Activated effector memory CD4-positive, alpha-beta T cell treated with anti-CD3 and anti-CD28 coated beads, Interleukin-2, amount 50 U/mL, for 16 hours (primary cell): ENCODE data around the gene SPRYD7.
"Not testable (repeated sequence)": the region's sequence is repeated elsewhere in the genome, so short reads cannot be mapped to it uniquely, and the experiment has no call there.

Source experiments
- DNase-seq: peaks from one replicate; pipeline ENCODE4 v3.0.0-alpha.2; 2020

SPRYD7 gene

DNA sequence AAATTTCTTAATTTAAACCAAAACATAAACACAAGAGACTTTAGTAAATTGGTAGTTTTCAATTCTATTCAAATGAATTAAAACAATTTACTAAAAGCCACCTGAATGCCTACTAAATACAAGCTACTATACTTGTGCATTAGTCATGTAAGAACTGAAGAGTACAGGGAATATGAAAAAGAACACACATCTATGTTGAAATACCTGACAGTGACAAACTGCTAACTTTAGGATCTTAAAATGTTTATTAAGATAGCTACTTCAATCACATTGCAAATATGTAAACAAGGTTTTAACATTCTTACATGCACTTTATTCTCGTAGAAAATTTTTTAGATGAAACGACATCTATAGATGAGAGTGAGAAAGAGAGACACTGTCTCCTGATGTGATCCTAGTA, 4.1 kb downstream of the SPRYD7 start:
- DNase-seq, result no peak

DNA sequence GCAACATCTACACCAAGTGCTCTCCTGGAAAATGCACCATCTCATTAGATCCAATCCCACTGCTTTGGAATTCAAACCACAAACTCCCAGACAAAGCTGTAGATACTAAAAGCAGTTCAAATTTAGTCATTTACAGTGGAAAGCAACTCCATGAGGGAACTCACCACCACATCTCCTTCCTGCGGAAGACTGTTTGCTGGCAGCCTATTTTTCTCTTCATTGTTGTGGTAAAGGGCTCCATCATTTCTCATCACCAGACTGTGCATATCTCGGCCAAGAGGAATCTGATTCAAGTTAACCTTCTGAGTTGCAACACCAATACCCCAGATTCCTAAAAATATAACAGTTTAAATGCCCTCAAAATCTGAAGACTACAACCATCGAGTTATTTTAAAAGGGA, 8.4 kb downstream of the SPRYD7 start:
- no peak for DNase-seq

DNA sequence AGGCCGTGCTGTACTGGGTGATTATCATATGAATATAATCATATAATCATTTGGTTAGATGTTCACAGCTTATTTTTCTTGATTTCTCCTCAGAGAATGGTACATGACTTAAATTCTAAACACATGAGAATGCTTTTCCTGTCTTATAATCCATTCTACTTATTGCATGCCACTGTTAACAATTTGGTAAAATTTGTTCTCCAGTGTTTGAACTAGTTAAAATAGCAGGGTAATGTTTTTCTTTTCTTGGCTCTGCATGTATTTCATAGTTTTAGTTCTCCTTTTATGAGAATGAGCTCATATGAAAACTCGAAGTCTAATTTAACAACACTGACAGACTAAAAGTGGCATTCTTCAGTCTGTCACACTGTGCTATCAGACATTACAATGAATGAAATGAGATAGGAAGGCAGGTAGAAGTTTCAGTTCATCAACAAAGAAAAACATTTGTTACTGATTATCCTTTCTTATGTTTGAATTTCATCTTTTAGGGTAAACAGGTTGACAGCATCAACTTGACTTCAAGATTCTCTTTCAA, 10.2 kb downstream of the SPRYD7 start:
- DNase-seq, result no peak

DNA sequence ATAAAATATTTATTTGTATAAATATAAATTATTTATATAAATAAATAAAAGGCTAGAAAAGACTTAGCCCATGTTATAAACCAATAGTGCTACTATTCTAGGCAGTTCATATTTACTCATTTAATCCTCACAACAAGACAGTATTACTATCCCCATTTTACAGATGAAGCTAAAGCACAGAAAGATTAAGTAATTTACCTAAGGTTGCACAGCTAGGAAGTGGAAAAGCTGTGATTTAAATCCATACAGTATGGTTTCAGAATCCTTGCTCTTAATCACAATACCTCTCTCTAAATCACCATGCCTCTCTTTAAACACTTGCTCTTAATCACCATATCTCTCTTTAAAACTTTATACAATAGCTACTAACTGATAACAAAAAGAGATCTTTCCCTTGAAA, 13.8 kb downstream of the SPRYD7 start:
- no peak for DNase-seq

DNA sequence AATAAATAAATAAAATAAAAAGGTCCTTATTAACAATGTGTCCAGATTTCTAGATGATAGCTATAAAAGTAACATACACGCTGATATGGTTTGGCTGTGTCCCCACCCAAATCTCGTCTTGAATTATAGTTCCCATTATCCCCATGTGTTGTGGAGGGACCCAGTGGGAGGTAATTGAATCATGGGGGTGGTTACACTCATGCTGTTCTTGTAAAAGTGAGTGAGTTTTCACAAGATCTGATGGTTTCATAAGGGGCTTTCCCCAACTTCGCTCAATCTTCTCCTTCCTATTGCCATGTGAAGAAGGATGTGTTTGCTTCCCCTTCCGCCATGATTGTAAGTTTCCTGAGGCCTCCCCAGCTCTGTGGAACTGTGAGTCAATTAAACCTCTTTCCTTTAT, 15.2 kb downstream of the SPRYD7 start:
- DNase-seq, result not testable (repeated sequence)

DNA sequence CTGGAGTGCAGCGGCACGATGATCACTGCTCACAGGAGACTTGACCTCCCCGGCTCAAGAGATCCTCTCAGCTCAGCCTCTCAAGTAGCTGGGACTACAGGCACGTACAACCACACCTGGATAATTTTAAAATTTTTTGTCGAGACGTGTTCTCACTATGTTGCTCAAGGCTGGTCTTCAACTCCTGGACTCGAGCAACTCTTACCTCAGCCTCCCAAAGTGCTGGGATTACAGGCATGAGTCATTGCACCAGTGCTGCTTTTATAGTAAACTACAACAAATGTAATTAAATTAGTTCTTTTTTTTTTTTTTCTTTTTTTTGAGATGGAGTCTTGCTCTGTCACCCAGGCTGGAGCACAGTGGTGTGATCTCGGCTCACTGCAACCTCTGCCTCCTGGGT, 18.0 kb downstream of the SPRYD7 start:
- not testable (repeated sequence) for DNase-seq

DNA sequence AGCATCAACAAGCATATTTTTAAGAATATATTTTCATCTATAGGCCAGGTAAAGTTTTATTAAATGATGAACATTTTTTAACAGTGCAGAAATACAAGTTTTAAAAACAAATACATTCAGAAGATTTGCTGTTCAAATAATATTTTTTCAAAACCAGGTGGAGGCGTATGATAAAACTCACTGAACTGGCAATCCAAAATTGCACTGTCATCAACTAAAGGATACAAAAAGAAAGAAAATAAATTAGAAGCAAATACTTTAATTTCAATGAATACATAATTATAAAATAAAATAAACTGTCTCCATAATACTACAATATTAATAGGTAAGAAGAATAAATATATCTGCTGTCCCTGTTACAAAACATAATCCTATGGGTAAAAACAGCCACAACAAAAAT, 21.2 kb downstream of the SPRYD7 start:
- no peak for DNase-seq

DNA sequence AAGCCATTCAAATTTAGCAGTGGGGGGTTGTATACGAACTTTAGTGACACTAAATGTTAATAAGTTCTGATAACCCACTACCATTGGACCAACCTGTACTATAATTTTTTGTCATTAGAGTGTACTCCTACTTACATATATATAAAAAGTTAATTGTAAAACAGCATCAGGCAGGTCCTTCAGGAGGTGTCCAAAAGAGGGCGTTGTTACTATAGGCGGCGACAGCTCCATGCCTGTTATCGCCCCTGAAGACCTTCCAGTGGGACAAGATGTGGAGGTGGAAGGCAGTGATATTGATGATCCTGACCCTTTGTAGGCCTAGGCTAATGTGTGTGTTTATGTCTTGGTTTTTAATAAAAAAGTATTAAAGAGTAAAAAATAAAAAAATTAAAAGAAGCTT, 27.5 kb downstream of the SPRYD7 start:
- no peak for DNase-seq

DNA sequence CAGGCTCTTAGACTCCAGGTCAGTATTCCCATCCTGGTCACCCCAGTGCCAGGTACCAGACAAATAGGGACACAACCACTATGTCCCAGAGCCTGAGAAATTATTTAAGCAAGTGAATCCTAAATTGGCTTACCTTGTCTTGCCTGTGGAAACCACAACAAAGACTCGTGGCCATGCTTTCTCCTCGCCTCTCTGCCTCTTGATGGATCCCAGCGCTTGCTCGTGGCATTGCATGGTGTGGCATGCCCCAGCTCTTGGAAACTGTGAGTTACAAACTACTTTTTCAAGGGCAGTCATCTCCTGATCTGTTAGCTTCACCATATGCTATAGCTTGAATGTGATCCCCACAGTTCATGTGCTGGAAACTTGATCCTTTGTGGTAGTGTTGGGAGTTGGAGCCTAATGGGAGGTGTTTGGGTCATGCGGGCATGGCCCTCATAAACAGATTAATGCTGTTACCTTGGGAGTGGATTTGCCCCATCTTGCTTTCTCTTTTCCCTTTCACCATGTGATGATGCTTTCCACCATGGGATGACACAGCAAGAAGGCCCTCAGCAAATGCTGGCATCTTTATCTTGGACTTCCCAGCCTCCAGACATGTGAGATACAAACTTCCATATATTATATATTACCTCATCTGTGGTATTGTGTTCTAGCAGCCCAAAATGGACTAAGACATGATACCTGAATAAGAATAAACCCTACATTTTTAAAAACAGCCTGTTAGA, 31.2 kb downstream of the SPRYD7 start:
- no peak for DNase-seq

DNA sequence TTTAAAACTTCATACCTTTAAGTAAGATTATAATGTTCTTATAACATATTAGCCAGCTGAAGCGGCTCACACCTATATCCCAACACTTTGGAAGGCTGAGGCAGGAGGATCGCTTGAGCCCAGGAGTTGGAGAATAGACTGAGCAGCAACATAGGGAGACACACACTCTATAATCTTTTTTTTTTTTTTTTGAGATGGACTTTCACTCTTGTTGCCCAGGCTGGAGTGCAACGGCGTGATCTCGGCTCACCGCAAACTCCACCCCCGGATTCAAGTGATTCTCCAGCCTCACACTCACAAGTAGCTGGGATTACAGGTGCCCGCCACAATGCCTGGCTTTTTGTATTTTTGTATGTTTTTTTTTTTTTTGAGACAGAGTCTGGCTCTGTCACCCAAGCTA, 37.3 kb downstream of the SPRYD7 start:
- DNase-seq, result no peak

DNA sequence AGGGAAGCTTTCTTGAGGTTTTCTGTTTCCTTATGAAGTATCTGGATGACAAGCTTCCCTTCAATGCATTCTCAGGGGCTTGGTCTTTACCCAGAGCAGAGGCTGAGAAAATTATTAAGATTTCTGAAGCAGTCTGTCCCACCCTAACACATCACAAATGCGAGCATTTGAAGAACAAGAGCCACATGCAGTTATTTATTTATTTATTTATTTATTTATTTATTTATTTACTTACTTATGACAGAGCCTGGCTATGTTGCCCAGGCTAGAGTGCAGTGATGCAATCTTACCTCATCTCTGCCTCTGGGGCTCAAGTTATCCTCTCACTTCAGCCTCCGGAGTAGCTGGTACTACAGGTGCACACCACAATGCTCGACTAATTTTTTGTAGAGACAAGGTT, 38.4 kb downstream of the SPRYD7 start:
- DNase-seq, result no peak

DNA sequence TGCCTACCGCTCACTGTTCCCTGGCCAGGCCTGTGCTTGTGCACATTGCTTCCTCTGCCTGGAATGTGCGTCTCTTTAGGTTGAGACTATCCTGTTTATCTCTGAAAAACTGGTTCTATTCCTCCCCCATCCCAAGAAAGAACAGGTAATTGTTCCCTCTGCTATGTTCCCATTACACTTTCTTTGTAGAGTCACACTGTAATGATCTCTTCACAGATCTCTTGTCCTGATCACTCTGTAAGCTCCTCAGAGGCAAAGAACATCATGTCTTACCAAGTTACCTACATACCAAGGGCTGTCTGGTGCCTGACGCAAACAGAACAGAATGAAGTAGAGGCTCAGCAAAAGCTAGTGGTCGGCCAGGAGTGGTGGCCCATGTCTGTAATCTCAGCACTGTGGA, 40.3 kb downstream of the SPRYD7 start:
- DNase-seq, result no peak

DNA sequence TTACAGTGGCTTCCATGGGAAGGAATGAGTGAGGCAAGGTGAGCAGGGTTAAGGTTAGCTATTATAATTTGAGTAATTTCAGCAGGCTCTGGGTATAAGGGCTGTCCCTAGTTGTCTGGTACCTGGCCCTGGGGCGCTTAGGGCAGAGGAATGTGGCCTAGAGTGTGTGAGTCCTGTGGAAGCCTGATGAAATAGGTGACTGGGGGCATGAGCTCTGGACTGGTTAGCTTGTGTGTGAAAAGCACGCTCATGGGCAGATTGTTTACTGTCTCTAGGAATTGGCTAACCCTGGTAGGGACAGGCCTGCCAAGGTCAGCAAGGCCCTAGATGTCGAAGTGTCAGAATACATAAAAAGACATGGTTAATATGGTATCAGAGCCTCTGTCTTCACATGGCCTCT, 42.5 kb downstream of the SPRYD7 start:
- no peak for DNase-seq

DNA sequence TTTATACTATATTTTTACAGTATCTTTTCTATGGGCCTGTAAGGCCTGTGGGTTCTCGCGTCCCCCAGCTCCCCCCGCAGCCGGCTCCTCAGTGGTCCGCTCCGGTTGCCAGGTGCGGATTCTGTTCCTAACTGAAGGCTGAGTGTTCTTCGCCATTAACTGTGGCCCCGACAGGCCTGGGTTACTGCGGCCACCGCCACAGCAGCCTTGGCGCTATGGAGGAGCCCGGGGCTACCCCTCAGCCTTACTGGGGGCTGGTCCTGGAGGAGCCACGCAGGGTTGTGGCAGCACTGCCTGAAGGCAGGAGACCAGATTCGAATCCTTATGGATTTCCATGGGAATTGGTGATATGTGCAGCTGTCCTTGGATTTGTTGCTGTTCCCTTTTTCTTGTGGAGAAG, 45.8 kb downstream of the SPRYD7 start:
- no peak for DNase-seq

DNA sequence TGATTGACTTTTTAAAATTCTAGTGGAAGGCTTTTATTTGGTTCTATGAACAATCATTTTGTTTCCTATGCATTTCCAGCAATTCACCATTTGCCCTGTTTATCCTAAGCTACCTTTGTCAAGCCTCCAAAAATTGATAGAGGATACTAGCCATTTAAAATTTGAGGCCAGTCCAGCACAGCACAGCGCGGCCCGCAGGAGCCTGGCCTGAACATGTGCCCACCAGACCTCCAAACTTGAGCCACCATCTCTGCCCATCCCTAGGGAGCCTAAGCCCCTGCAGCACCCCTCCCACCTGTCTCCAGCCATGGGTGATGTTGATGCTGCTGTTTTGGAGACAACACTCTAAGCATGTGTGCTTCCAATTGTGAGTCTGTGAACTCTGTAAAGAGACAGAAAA, 57.5 kb downstream of the SPRYD7 start:
- no peak for DNase-seq

DNA sequence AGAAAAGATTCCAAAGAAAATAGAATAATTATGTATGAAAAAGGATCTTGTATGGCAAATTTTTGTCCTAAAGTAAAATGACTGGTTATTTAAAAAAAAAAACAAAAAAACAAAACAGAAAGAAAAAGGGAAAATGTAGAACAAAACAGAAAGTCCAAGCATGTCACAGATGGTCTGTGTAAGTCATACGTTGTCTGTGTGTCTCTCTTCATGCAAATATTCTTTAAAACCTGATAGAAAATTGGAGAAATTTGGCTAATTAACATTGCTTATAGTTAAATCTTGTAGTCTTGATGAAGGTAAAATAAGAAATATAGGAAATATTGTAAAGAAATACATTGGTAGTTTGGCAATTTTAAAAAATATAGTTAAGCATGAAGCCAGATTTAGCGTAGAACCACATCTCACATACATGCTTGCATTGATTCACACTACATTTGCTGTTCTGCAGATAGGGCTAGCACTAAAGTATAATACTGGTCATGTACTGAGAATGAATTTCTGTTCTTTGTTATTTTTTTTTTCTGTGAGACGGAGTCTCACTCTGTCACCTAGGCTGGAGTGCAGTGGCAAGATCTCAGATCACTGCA, 58.4 kb downstream of the SPRYD7 start:
- no peak for DNase-seq

DNA sequence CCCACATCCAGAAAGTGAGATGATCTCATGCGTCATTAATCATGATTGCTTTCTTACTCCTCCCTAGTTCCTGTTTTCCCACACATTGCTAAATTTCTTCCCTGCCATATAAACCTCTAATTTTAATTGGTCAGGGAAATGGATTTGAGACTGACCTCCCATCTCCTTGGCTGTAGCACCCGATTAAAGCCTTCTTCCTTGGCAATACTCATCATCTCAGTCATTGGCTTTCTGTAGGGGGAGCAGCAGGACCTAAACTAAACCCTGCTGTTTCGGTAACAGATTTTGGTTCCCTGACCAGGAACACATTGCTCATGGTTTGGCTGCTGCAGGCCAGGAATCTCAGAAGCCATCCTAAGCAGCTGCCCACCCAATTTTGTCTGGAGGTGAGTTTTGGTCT, 61.7 kb downstream of the SPRYD7 start:
- no peak for DNase-seq

DNA sequence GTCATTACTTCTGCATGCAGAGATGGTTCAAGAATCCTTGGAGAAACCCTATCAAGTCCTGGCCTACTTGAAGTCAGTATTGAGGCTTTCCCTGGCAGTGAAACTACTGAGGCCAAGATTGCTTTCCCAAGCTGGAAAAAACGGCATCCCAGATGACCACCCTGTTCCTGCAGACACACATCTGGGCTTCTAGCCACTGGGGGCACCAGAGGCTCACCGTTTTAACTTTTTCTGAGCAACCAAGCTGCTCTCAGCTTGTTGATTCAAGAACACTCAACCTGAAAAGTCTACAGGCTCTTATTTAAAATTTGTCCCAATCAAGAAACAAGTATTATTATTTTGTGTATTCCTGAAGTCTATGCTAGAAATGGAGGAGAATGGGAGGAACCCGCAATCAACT, 66.6 kb downstream of the SPRYD7 start:
- DNase-seq, result no peak

DNA sequence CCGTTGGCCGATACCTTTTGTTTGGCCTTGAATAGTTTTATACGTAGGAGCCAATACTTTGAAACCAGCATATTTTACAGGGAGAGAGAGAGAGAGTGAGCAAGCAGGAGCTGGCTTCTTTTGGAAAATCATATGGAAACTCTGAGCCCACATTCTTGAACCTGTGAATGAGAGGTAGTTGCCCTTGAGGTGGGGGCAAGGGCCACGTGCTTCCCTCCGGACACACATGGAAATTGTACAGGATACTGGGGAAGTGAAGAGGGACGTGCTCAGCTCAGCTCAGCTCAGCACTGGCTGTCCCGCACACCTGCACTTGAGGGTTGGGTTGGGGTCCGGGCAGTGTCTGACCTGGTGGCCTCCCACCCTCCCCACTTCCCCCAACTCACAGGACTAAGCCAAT, 68.3 kb downstream of the SPRYD7 start:
- DNase-seq, result no peak

DNA sequence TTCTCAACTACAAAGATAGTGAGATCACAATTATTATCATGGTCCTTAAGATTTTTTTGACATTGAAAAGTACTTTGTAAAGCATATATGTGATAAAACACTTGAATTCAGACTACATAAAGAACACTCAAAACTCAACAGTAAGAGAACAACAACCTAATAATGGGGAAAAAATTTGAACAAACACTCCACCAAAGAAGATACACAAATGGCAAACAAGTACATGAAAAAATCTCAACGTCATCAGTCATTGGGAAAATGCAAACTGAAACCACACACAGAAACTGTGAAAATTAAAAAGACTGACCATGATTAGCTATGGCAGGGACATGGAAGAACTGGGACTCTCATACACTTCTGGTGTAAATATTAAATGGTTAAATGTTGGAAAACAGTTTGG, 70.9 kb downstream of the SPRYD7 start:
- DNase-seq, result no peak

DNA sequence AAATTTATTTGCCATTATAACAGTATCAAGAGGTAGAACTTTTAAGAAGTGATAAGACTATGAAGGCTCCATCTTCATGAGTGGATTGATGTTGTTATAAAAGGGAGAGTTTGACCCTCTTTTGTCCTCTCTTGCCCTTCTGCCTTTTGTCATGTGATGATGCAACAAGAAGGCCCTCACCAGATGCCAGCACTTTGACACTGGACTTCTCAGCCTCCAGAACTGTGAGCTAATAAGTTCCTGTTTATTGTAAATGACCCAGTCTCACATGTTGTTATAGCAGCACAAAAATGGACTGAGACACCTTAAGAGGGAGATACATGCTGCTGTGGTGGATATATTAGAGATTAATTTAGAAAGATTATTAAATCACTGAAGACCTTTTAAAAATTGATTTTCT, 71.6 kb downstream of the SPRYD7 start:
- DNase-seq, result no peak
